Heart right ventricle (tissue), 16 donors: ENCODE measurements around the gene BNIP5. TPM values are rescaled to one million over a fixed set of nuclear protein-coding genes. Genes with fewer than 3 reads are reported as not detected.
"Not testable (repeated sequence)": the region's sequence is repeated elsewhere in the genome, so short reads cannot be mapped to it uniquely, and the experiment has no call there.

Experiments
- ATAC-seq, 8 donors: fragments of 200-7000 bp; cut with Tn5 transposase; one replicate each; pipeline ENCODE4 v1.9.1; 2020; ENCODE audit warnings: mild to moderate bottlenecking in 8 of 8, moderate library complexity in 8 of 8, moderate number of reproducible peaks in 1 of 8
- DNase-seq, 2 donors: peaks; one replicate each; pipeline ENCODE4 v3.0.0-alpha.2; 2020
- H3K27ac ChIP-seq, 10 donors: fragments of 200-600 bp; sonication (generic) in 2 of 10; one replicate each; pipeline versions ENCODE4 v1.5.0 to v1.8.0; 2020 to 2022; ENCODE audit warnings: mild to moderate bottlenecking in 3 of 10
- H3K27me3 ChIP-seq, 7 donors: fragments of 200-600 bp; one replicate each; pipeline ENCODE4 v1.8.0; 2021 to 2022; ENCODE audit warnings: mild to moderate bottlenecking in 2 of 7
- H3K36me3 ChIP-seq, 9 donors: fragments of 200-600 bp; sonication (generic) in 1 of 9; one replicate each; pipeline versions ENCODE4 v1.5.0 to v1.8.0; 2020 to 2022; ENCODE audit warnings: mild to moderate bottlenecking in 2 of 9
- H3K4me1 ChIP-seq, 9 donors: fragments of 200-600 bp; sonication (generic) in 1 of 9; one replicate each; pipeline versions ENCODE4 v1.5.0 to v1.8.0; 2020 to 2022; ENCODE audit warnings: mild to moderate bottlenecking in 4 of 9
- H3K4me3 ChIP-seq, 10 donors: fragments of 200-600 bp; sonication (generic) in 2 of 10; one replicate each; pipeline versions ENCODE4 v1.5.0 to v1.8.0; 2020 to 2022; ENCODE audit warnings: mild to moderate bottlenecking in 7 of 10, moderate library complexity in 2 of 10
- H3K9me3 ChIP-seq, 11 donors: fragments of 200-600 bp in 10 of 11; sonication (generic) in 2 of 11; one replicate each; pipeline versions ENCODE4 v1.5.0 to v1.8.0; 2013 to 2022; ENCODE audit warnings: mild to moderate bottlenecking in 2 of 11, control low read depth in 1 of 11, moderate library complexity in 1 of 11
- CTCF ChIP-seq, 9 donors: fragments of 200-600 bp; sonication (generic) in 2 of 9; IDR thresholded peaks; one replicate each; pipeline versions ENCODE4 v1.5.0 to v1.8.0; 2021 to 2022; ENCODE audit warnings: antibody characterized with exemption in 9 of 9, mild to moderate bottlenecking in 5 of 9, moderate library complexity in 1 of 9
- WGBS, 2 donors: extraction: QIAGEN DNeasy Blood & Tissue Kit; methylation state at CpG; one replicate each; pipeline ENCODE4 v1.1.7; 2013; ENCODE audit warnings: inconsistent platforms in 1 of 2; 5-methylcytosine and 5-hydroxymethylcytosine counted together
- intact Hi-C, 10 donors: fragments of 100-400 bp; cut with DNase I; formaldehyde crosslinking; loops; one replicate each; pipeline versions ENCODE4 v1.11.1 to v1.14.2; 2022
- polyA plus RNA-seq, 2 donors: library from polyadenylated mRNA; stranded (reverse); fragments of 200-250 nt; gene quantifications; one replicate each; pipeline ENCODE4 v1.2.3, GENCODE V29; 2013
- total RNA-seq, 10 donors: library from RNA; stranded (reverse); fragmentation: NEBNext Ultra II Directional in 3 of 10; extraction: Animal tissue kit (Norgen Biotek cat#: 25700) in 3 of 10; gene quantifications; one replicate each; pipeline versions ENCODE4 v1.2.1 to v1.2.4, GENCODE V29; 2021 to 2023
- donor health status: Arrhythmogenic right ventricular cardiomyopathy.
- donor health status: ischemic (EF 13 %, LVEDD 7.1; RV severe dilation, severe dysfunction).
- donor health status: healthy with polysubstance abuse.
- donor health status: DM: no; HTN: yes; CAD: no.
- donor health status: DM: no; HTN: no; CAD: no.
- donor health status: ischemic (EF 25% LVEDD 6.9; RV normal size, moderate dysfunction).
- donor health status: ischemic (EF 25% LVEDD 5.7; RV mildly dilated, moderate dysfunction).
- donor health status: healthy.
- donor health status: DM: yes; HTN: yes; CAD: no.
- donor health status: Ischemic cardiomyopathy.
- donor health status: ischemic (EF 35%, LVEDD 5.7; RV mildly dilated, moderate dysfunction).
- donor health status: nonischemic (EF 11% LVEDD 7.7; RV severe dilation, severe dysfunction).
- donor health status: DM: yes; HTN: yes; CAD: no.
- donor health status: PGD.
- donor health status: ischemic (EF 29% LVEDD 5.4; RV normal size, mild dysfunction).
- donor health status: nonischemic (EF 23%, LVEDD 6.1; RV moderate dilation, normal function).

BNIP5 gene
- total and polyA plus RNA-seq, 12 donors, result not detected

DNA sequence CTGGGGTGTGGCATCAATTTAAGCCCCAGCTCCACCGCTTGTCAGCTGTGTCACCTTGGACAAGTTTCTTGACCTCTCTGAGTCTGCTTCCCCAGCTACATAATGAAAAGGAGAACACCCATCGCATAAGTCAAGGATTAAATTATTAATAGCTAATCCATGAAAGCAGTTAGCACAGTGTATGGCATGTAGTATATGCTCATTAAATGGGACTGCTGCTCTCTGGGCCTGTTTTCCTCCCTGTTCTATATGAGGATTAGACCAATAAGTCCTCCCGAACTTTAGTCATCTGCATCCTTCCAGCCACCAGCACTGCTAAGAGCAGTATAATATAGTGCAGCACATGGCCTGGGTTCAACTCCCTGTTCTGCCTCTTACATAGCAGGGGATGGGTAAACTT lies 31.1 kb upstream of the BNIP5 start:
- Histone ChIP-seq H3K27me3 (peaks cover 0 to 11% (median 0%) of the 10 kb centered on the region in 7 donors), H3K27ac (no peak overlapping the region), H3K4me3 (no peak overlapping the region), H3K9me3 (no peaks in the 10 kb centered on the region), H3K4me1 (peaks cover 0 to 15% (median 0%) of the 10 kb centered on the region in 9 donors), H3K36me3 (peaks cover 0 to 28% (median 0%) of the 10 kb centered on the region in 9 donors)
- DNase-seq (no peak), ATAC-seq (no peak)
- intact Hi-C loops, result loop anchor here in 4 of 10 donors (10.0 kb wide), 2 partner anchors 243 to 343 kb away; partner anchors contain the start of genes MAPK14 (in 2 of the 4) and SLC26A8 (in 2 of the 4)
- WGBS, 2 donors, result 92 to 99% methylated on average over 3 of the region's 3 CpGs
- TF ChIP-seq CTCF (IDR thresholded peaks at IDR 0.05), result no peak

- ATAC-seq (no peak), DNase-seq (no peak)
- peaks cover 0 to 13% (median 0%) of the 10 kb centered on the region in 7 donors for H3K27me3 ChIP-seq
- peaks cover 0 to 28% (median 5%) of the 10 kb centered on the region in 9 donors for H3K4me1 ChIP-seq
- H3K4me3 ChIP-seq, result no peak overlapping the region
- no peak overlapping the region for H3K27ac ChIP-seq
- 72 to 76% methylated on average over 17 of the region's 19 CpGs for WGBS, 2 donors
- no peaks in the 10 kb centered on the region for H3K9me3 ChIP-seq
- H3K36me3 ChIP-seq, result peaks cover 0 to 14% (median 0%) of the 10 kb centered on the region in 9 donors
- no peak for TF ChIP-seq CTCF (IDR thresholded peaks at IDR 0.05)
- intact Hi-C loops, result loop anchor here in 6 of 10 donors (5.0 to 10.0 kb wide), 4 partner anchors 68 to 340 kb away; partner anchors contain the start of genes MAPK14 (in 2 of the 6) and SLC26A8 (in 2 of the 6)
Observed at GRCh38 chr6:36364669-36365479, 28.2 kb upstream of the BNIP5 start.

DNA sequence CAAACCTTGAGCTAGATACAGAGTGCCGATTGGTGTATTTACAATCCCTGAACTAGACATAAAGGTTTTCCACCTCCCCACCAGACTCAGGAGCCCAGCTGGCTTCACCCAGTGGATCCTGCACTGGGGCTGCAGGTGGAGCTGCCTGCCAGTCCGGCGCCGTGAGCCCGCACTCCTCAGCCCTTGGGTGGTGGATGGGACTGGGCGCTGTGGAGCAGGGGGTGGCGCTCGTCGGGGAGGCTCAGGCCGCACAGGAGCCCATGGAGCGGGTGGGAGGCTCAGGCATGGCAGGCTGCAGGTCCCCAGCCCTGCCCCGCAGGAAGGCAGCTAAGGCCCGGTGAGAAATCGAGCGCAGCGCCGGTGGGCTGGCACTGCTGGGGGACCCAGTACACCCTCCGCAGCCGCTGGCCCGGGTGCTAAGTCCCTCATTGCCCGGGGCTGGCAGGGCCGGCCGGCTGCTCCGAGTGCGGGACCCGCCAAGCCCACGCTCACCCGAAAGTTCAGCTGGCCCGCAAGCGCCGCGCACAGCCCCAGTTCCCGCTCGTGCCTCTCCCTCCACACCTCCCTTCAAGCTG lies 27.5 kb upstream of the BNIP5 start:
- DNase-seq, ATAC-seq, H3K27ac ChIP-seq, H3K4me3 ChIP-seq, H3K9me3 ChIP-seq: not testable (repeated sequence)
- Histone ChIP-seq H3K27me3 (peaks cover 0 to 13% (median 0%) of the 10 kb centered on the region in 7 donors), H3K4me1 (peaks cover 0 to 29% (median 12%) of the 10 kb centered on the region in 9 donors), H3K36me3 (peaks cover 0 to 11% (median 0%) of the 10 kb centered on the region in 9 donors)
- WGBS, 2 donors, result 97 to 98% methylated on average over 25 to 28 of the region's 34 CpGs
- intact Hi-C loops, result loop anchor here in 6 of 10 donors (5.0 to 10.0 kb wide), 4 partner anchors 67 to 339 kb away; partner anchors contain the start of genes MAPK14 (in 2 of the 6) and SLC26A8 (in 2 of the 6)

GRCh38 chr6:36363371-36363752 lies 26.7 kb upstream of the BNIP5 start:
- Histone ChIP-seq H3K27me3 (peaks cover 0 to 13% (median 0%) of the 10 kb centered on the region in 7 donors), H3K4me1 (peaks cover 0 to 34% (median 19%) of the 10 kb centered on the region in 9 donors)
- not testable (repeated sequence) for H3K9me3 ChIP-seq, H3K27ac ChIP-seq, DNase-seq, H3K4me3 ChIP-seq, ATAC-seq, H3K36me3 ChIP-seq
- intact Hi-C loops, result loop anchor here in 6 of 10 donors (5.0 to 10.0 kb wide), 4 partner anchors 66 to 339 kb away; partner anchors contain the start of genes MAPK14 (in 2 of the 6) and SLC26A8 (in 2 of the 6)
- 87 to 93% methylated on average over 12 to 13 of the region's 13 CpGs for WGBS, 2 donors
